RPMI7951 (cell line): ENCODE data around the gene ECHS1. TPM values are rescaled to one million over a fixed set of nuclear protein-coding genes. Genes with fewer than 3 reads are reported as not detected.
"Not testable (repeated sequence)": the region's sequence is repeated elsewhere in the genome, so short reads cannot be mapped to it uniquely, and the experiment has no call there.

Source experiments
- DNase-seq: peaks from one replicate; pipeline ENCODE4 v3.0.0-alpha.2; 2012; ENCODE audit warnings: low read depth
- total RNA-seq: library from RNA; depleted of rRNA; stranded (reverse); fragments of >200 nt; shearing (Covaris generic); gene quantifications from 2 replicates; pipeline ENCODE4 v1.2.3, GENCODE V29; 2014; rRNA removed

The ECHS1 gene
- 91.1 and 104 TPM in 2 replicates for total RNA-seq

GRCh38 chr10:133373174-133374090 lies at the start of gene ECHS1:
Gene ECHS1 (minus strand): TSS chr10:133373354. CDS start chr10:133373333, 21 bp downstream.
- peak; percentile 86 for DNase-seq

DNA sequence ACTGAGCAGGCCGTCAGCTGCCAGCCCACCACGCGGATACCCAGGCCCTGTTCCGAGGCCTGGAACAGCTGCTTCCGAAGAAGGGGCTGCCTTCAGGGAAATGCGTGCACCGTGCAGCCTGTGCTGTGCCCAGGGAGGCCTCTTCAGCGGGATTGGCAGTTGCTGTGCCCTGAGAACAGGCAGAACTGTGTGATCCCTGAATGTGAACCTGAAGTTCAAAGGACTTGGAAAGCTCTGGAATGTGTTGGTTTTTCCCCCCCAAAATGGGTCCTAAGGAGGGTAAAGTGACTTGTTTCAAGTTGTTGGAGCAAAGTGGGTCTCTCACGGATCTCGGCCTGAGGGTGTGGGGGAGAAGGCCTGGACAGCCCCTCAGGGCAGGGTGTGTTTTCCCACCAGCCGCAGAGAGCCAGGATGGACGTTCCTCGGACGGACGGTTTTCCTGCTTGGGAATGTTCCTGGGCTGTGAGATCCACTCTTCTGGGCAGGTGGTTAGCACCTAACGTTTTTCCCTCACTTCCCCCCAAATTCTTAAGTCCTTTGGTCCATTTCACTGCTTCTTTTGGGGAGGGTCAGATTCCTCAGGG lies 49.2 kb upstream of the ECHS1 start:
- DNase-seq: no peak

- DNase-seq: no peak
Measured at GRCh38 chr10:133421336-133422222, 48.4 kb upstream of the ECHS1 start.

GRCh38 chr10:133420579-133420978 lies 47.4 kb upstream of the ECHS1 start:
- DNase-seq: no peak

DNA sequence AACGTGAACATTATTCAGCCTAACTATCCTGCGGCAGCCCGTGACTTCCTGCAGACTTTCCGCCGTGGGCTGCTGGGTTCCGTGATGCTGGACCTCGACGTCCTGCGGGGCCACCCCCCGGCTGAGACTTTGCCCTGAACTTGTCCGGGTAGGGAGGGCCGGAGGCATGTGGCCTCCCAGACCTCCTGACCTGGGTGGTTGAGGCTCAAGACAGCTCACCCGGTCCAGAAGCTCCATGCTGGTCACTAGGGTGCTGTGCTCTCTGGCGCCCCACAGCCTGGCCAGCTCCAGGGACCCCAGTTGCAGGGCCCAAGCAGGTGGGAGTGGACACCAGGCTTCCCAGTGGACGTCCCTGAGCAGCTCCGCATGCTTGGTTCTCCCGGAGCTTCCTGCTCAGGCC lies 46.9 kb upstream of the ECHS1 start:
- no peak for DNase-seq

DNA sequence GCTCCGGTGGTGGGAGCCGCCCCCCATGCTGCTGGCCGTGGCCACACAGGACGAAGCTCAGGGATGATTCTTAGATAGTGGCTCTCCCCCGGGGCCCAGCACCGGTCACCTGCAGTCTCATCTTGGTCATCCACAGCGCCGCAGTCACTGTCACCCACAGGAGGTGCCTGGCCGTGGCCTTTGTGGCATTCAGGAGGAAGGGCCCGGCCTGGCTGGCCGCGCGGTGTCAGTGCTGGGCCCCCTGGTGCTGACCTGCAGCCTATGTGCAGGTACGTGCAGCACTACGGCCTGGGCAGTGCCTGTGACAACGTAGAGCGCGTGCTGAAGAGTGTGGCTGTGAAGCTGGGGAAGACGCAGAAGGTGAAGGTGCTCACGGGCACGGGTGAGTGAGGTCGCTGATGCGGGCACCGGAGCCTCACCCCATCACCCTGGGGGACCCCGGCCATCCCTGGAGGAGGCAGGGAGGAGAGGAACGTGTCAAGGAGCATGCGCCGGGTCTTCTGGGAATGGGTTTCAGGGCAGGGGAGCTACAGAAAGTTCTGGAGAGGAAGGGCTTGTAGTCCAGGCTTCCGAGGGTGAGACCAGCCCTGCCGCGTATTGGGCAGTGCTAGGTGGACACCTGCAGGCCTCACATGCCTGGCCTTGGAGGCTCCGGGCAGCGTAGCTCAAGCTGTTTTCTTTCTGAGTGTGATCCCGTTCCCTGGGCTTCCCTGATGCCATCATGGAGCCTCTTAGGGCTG lies 46.2 kb upstream of the ECHS1 start:
- DNase-seq: no peak

DNA sequence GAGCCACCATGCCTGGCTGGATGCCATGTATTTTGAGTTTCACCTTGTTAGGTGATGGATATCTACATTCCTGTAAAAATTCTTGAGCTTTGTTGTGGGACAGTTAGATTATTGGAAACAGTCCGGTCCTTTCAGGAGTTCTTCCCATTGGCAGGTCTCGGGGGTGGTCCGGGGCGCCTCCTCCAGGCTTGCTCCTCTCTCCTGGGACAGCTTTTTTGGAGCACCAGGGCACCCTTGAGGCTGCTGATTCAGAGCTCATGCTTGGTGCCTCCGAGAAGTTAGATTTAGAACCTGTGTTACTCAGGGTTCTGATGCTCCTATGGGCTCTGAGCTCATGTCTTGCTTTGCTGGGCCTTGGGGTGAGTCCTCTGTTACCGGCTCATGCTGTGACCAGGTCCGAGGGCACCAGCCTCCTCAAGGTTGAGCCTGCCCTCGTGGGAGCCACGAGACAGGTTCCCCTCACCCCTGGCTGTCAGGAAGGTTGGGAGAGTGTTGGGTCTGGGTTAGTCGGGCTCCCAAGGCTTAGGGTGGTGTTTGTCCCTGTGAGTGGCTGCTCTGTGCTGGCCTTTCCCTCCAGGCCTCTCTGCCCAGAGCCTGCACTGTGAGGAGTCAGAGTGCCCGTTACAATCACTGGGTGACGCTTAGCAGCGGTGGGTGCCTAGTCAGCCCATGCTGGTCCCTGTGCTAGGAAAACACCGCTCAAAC lies 45.3 kb upstream of the ECHS1 start:
- DNase-seq: no peak

DNA sequence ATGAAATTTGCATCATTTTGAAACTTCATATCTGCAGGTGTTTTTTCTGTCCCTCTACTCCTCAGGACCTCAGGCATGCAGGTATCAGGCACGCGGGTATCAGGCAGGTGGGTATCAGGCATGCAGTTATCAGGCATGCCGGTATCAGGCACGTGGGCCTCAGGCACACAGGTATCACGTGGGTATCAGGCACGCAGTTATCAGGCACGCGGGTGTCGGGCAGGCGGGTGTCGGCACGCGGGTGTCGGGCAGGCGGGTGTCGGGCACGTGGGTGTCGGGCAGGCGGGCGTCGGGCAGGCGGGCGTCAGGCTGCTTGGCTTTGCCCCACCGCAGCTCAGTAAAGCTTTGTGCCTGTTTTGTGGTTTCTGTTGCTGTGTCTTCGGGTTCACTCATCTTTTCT lies 42.6 kb upstream of the ECHS1 start:
- no peak for DNase-seq

DNA sequence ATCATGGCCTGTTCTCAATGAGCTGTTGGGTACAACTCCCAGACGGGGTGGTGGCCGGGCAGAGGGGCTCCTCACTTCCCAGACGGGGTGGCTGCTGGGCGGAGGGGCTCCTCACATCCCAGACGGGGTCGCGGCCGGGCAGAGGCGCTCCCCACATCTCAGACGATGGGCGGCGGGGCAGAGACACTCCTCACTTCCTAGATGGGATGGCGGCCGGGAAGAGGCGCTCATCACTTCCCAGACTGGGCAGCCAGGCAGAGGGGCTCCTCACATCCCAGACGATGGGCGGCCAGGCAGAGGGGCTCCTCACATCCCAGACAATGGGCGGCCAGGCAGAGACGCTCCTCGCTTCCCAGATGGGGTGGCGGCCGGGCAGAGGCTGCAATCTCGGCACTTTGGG lies 41.2 kb upstream of the ECHS1 start:
- DNase-seq: not testable (repeated sequence)

- no peak for DNase-seq
Measured at GRCh38 chr10:133412381-133412711, 39.2 kb upstream of the ECHS1 start.

GRCh38 chr10:133411523-133412380 lies 38.6 kb upstream of the ECHS1 start:
- no peak for DNase-seq

GRCh38 chr10:133405844-133406527 lies 32.8 kb upstream of the ECHS1 start:
- peak; percentile 16 for DNase-seq

DNA sequence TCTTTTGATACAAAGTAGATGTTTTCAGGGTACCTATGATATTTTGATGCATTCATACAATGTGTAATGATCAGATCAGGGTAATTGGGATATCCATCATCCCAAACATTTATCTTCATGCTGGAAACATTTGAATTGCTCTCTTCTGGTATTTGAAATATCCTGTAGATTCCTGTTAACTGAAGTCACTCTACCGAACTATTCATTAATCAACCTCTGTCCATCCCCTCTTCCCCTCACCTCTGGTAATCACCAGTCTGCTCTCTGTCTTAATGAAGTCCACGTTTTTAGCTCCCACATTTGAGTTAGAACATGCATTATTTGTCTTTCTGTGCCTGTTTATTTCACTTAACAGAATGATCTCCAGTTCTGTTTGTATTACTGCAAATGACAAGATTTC lies 32.1 kb upstream of the ECHS1 start:
- no peak for DNase-seq

DNA sequence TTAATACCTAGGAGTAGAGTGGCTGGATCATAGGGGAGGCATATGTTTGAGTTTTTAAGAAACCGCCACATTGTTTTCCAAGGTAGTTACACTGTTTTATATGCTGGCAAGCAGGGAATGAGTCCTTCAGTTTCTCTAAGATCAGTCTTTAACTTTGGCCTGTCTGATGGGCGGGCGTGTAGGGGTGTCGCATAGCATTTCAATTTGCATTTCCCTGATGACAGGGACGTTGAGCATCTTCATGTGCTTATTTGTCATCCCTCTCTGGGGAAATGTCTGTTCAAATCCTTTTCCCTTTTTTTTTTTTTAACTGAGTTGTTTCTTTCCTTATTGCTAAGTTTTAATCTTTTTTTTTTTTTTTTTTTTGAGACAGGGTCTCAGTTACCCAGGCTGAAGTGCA lies 30.6 kb upstream of the ECHS1 start:
- no peak for DNase-seq

DNA sequence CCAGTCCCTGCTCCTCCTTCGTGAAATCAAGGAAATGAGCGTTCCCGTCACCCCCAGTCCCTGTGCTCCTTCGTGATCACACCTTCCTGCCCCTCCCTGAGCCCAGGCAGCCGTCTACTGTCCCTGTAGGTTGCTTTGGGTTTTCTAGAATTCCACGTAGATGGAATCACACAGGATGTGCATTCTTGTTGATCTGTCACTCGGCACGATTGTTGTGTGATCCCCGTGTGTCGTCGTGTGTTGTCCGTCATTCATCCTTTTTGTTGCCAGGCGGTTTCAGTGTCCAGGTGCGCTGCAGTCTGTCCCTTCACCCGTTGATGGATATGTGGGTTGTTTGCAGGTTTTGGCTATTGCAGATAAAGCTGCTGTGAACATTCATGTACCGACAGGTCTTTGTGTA lies 30.2 kb upstream of the ECHS1 start:
- DNase-seq: no peak

DNA sequence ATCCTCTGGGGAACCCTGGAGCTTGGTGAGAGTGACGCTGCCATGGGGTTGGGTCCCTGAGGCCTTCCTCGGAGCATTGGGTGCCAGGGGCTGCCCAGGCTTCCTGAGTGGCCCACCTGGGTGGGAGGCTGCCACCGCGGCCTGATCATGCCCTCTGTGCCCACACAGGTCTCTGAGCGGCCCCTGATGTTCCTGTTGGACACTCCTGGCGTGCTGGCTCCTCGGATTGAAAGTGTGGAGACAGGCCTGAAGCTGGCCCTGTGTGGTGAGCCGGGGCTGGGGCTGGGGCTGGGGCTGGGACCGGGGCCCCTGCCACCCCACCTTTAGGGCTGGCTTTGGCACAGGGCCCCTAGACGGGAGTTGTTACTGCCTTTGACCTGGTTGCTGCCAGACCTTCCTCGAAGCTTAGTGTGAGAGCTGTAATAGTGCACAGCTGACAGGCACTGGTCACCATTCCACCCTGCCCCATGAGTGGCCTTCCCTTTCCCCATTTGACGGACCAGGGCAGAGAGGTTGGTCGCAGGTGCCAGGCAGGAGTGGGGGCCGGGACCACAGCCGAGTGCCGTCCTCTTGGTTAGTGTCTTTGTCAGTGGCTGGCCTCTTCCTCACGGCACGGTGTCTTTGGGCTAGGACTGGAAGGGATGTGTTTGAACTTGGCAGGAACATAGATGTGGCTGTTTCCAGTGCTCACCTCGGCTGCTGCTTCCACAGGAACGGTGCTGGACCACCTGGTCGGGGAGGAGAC lies 29.0 kb upstream of the ECHS1 start:
- no peak for DNase-seq

DNA sequence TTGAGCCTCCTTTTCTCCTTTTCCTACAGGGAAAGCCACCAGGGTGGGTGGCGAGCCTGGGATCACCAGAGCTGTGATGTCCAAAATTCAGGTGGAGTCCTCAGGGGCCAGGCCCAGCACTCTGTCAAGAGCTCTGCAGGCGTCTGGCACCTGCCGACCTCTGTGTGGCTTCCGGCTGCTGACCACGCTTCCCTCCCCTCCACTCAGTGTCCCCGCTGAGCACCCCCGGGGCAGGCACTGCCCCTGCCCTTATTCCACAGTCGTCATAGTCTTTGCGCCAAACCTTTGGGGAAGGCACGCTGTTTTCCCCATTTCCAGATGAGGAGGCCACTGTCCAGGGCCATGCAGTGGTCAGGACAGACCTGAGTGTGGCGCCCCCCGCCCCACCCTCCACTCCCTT lies 28.3 kb upstream of the ECHS1 start:
- DNase-seq: no peak

GRCh38 chr10:133400624-133401424 lies 27.7 kb upstream of the ECHS1 start:
- no peak for DNase-seq
